ENCODE measurements around the gene FRMD8. TPM values are rescaled to one million over a fixed set of nuclear protein-coding genes. Genes with fewer than 3 reads are reported as not detected.

Gene FRMD8
- total and polyA plus RNA-seq, 2 experiments from 2014 or later: 7.0 to 35.4 TPM

- TF ChIP-seq, protein P1, sequence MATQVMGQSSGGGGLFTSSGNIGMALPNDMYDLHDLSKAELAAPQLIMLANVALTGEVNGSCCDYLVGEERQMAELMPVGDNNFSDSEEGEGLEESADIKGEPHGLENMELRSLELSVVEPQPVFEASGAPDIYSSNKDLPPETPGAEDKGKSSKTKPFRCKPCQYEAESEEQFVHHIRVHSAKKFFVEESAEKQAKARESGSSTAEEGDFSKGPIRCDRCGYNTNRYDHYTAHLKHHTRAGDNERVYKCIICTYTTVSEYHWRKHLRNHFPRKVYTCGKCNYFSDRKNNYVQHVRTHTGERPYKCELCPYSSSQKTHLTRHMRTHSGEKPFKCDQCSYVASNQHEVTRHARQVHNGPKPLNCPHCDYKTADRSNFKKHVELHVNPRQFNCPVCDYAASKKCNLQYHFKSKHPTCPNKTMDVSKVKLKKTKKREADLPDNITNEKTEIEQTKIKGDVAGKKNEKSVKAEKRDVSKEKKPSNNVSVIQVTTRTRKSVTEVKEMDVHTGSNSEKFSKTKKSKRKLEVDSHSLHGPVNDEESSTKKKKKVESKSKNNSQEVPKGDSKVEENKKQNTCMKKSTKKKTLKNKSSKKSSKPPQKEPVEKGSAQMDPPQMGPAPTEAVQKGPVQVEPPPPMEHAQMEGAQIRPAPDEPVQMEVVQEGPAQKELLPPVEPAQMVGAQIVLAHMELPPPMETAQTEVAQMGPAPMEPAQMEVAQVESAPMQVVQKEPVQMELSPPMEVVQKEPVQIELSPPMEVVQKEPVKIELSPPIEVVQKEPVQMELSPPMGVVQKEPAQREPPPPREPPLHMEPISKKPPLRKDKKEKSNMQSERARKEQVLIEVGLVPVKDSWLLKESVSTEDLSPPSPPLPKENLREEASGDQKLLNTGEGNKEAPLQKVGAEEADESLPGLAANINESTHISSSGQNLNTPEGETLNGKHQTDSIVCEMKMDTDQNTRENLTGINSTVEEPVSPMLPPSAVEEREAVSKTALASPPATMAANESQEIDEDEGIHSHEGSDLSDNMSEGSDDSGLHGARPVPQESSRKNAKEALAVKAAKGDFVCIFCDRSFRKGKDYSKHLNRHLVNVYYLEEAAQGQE (IDR thresholded peaks at IDR 0.05; ENCODE audit: unreplicated experiment): no peak
- TF ChIP-seq, protein P2, sequence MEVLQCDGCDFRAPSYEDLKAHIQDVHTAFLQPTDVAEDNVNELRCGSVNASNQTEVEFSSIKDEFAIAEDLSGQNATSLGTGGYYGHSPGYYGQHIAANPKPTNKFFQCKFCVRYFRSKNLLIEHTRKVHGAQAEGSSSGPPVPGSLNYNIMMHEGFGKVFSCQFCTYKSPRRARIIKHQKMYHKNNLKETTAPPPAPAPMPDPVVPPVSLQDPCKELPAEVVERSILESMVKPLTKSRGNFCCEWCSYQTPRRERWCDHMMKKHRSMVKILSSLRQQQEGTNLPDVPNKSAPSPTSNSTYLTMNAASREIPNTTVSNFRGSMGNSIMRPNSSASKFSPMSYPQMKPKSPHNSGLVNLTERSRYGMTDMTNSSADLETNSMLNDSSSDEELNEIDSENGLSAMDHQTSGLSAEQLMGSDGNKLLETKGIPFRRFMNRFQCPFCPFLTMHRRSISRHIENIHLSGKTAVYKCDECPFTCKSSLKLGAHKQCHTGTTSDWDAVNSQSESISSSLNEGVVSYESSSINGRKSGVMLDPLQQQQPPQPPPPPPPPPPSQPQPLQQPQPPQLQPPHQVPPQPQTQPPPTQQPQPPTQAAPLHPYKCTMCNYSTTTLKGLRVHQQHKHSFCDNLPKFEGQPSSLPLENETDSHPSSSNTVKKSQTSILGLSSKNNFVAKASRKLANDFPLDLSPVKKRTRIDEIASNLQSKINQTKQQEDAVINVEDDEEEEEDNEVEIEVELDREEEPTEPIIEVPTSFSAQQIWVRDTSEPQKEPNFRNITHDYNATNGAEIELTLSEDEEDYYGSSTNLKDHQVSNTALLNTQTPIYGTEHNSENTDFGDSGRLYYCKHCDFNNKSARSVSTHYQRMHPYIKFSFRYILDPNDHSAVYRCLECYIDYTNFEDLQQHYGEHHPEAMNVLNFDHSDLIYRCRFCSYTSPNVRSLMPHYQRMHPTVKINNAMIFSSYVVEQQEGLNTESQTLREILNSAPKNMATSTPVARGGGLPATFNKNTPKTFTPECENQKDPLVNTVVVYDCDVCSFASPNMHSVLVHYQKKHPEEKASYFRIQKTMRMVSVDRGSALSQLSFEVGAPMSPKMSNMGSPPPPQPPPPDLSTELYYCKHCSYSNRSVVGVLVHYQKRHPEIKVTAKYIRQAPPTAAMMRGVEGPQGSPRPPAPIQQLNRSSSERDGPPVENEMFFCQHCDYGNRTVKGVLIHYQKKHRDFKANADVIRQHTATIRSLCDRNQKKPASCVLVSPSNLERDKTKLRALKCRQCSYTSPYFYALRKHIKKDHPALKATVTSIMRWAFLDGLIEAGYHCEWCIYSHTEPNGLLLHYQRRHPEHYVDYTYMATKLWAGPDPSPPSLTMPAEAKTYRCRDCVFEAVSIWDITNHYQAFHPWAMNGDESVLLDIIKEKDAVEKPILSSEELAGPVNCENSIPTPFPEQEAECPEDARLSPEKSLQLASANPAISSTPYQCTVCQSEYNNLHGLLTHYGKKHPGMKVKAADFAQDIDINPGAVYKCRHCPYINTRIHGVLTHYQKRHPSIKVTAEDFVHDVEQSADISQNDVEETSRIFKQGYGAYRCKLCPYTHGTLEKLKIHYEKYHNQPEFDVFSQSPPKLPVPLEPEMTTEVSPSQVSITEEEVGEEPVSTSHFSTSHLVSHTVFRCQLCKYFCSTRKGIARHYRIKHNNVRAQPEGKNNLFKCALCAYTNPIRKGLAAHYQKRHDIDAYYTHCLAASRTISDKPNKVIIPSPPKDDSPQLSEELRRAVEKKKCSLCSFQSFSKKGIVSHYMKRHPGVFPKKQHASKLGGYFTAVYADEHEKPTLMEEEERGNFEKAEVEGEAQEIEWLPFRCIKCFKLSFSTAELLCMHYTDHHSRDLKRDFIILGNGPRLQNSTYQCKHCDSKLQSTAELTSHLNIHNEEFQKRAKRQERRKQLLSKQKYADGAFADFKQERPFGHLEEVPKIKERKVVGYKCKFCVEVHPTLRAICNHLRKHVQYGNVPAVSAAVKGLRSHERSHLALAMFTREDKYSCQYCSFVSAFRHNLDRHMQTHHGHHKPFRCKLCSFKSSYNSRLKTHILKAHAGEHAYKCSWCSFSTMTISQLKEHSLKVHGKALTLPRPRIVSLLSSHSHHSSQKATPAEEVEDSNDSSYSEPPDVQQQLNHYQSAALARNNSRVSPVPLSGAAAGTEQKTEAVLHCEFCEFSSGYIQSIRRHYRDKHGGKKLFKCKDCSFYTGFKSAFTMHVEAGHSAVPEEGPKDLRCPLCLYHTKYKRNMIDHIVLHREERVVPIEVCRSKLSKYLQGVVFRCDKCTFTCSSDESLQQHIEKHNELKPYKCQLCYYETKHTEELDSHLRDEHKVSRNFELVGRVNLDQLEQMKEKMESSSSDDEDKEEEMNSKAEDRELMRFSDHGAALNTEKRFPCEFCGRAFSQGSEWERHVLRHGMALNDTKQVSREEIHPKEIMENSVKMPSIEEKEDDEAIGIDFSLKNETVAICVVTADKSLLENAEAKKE (CRISPR knock-in tag; IDR thresholded peaks at IDR 0.05): no peak
- TF ChIP-seq NANOG (IDR thresholded peaks at IDR 0.05; ENCODE audit: borderline replicate concordance) (no peak), JUNB (IDR thresholded peaks at IDR 0.05; ENCODE audit: unreplicated experiment) (no peak)
Measured at GRCh38 chr11:65351511-65351910, 34.9 kb upstream of the FRMD8 start (continued).

DNA sequence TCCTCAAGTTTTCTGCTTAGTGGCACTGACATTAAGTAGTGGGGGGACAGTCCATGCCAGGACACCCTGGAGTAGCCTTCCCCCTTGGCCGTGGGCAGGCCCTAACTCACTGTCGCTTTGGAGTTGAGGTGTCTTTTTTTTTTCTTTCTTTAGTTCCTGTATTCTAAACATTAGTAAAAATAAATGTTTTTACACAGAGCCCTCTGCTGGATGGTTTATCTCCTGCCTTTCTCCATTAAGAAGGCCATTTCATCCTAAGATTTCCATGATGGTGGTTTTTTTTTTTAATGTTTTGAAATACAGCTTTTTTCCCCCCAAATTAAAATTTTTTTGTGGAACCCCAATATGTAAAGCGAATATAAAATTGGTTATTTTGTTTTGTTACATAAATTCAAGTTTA is 33.7 kb upstream of the FRMD8 start:
- Histone ChIP-seq H3K9me2 (ENCODE audit: insufficient read depth) (no peaks in the 10 kb centered on the region), H3K79me2 (replicated peaks; ENCODE audit: insufficient read depth) (no peaks in the 10 kb centered on the region), H3K27ac (ENCODE audit: low read depth) (0 out of 2 replicates have a peak overlapping the region, but pooled peaks have one; percentile 0), H3K36me3 (ENCODE audit: insufficient read depth) (peaks cover 30% of the 10 kb centered on the region), H4K20me1 (replicated peaks; ENCODE audit: insufficient read depth) (peaks cover 7% of the 10 kb centered on the region; the same call in 1 of the 2 replicates), H3K4me1 (ENCODE audit: insufficient read depth) (peaks cover 6% of the 10 kb centered on the region; the same call in 1 of the 2 replicates), H3K4me2 (no peak overlapping the region), H3K27me3 (ENCODE audit: insufficient read depth) (peaks cover 25% of the 10 kb centered on the region), H3K4me3 (no peak overlapping the region), H3F3A (replicated peaks; ENCODE audit: low read depth) (peaks cover 25% of the 10 kb centered on the region), H2AFZ (no peak overlapping the region)
- Mint-ChIP-seq H3K4me1 (peaks cover 7% of the 10 kb centered on the region), H3K27me3 (ENCODE audit: insufficient read depth, low read depth, poor library complexity) (peaks cover 30% of the 10 kb centered on the region), H3K9me3 (no peaks in the 10 kb centered on the region), H3K36me3 (ENCODE audit: low read depth) (peaks cover 49% of the 10 kb centered on the region), H3K27ac (no peak overlapping the region), H3K4me3 (peak overlapping the region; percentile 30; the same call in 1 of the 3 replicates)
- DNase-seq (ENCODE audit: low spot score): no peak
- no peak for ATAC-seq
- TF ChIP-seq, protein P1 (IDR thresholded peaks at IDR 0.05; ENCODE audit: unreplicated experiment): no peak
- peak in 1 of 2 experiments; percentile 39; a peak in 2 of 4 replicates for TF ChIP-seq CTCF (conservative IDR thresholded peaks at IDR 0.05; ENCODE audit: low read depth in 2 of 2)
